CD14-positive monocyte (primary cell): ENCODE measurements around the gene SYNPO2L. TPM values are rescaled to one million over a fixed set of nuclear protein-coding genes. Genes with fewer than 3 reads are reported as not detected.
A peak's percentile ranks its signal among the peaks of the same experiment; 100 is the strongest.

ENCODE experiments used
- DNase-seq, 3 donors: peaks; one replicate each; pipeline ENCODE4 v3.0.0-alpha.2; 2011 to 2022
- H2AFZ ChIP-seq: 2 replicates; pipeline ENCODE4 v1.6.0; 2012; ENCODE audit warnings: mild to moderate bottlenecking, low read depth, low read length, inconsistent platforms; ENCODE audit not compliant: insufficient read depth, poor library complexity, severe bottlenecking
- H3K27ac ChIP-seq, 2 donors: 1 replicate in 1 of 2; 2 replicates in 1 of 2; pipeline ENCODE4 v1.5.1; 2012 to 2013; ENCODE audit warnings: low read length in 2 of 2, control low read depth in 1 of 2, inconsistent platforms in 1 of 2, low read depth in 1 of 2, mild to moderate bottlenecking in 1 of 2
- H3K27me3 ChIP-seq, 2 donors: one replicate each; pipeline versions ENCODE4 v1.6.0 to v1.6.1; 2011 to 2013; ENCODE audit warnings: low read length in 2 of 2; ENCODE audit not compliant: control insufficient read depth in 2 of 2, insufficient read depth in 2 of 2
- H3K36me3 ChIP-seq, 2 donors: replicated peaks in 1 of 2; 1 replicate in 1 of 2; 2 replicates in 1 of 2; pipeline versions ENCODE4 v1.5.1 to v1.6.1; 2012 to 2013; ENCODE audit warnings: low read length in 2 of 2, control low read depth in 1 of 2, inconsistent platforms in 1 of 2, mild to moderate bottlenecking in 1 of 2; ENCODE audit not compliant: insufficient read depth in 2 of 2, control insufficient read depth in 1 of 2
- H3K4me1 ChIP-seq, 2 donors: 1 replicate in 1 of 2; 2 replicates in 1 of 2; pipeline versions ENCODE4 v1.5.1 to v1.6.1; 2012 to 2013; ENCODE audit warnings: low read length in 2 of 2, control low read depth in 1 of 2, inconsistent platforms in 1 of 2, mild to moderate bottlenecking in 1 of 2, moderate library complexity in 1 of 2; ENCODE audit not compliant: insufficient read depth in 2 of 2, control insufficient read depth in 1 of 2
- H3K4me2 ChIP-seq: replicated peaks from 2 replicates; pipeline ENCODE3; 2012; ENCODE audit warnings: low read length, moderate library complexity, mild to moderate bottlenecking; ENCODE audit not compliant: poor library complexity, severe bottlenecking; ENCODE audit errors: extremely low read depth
- H3K4me3 ChIP-seq, 3 experiments: fragments of 200-600 bp in 1 of 3; sonication (generic) in 1 of 3; replicated peaks in 1 of 3; 1 replicate in 2 of 3; 2 replicates in 1 of 3; pipeline ENCODE4 v1.5.1; 2011 to 2013; ENCODE audit warnings: low read length in 3 of 3, mild to moderate bottlenecking in 3 of 3, control low read depth in 2 of 3, low read depth in 2 of 3, inconsistent platforms in 1 of 3, moderate library complexity in 1 of 3
- H3K79me2 ChIP-seq: 2 replicates; pipeline ENCODE4 v1.6.0; 2012; ENCODE audit warnings: mild to moderate bottlenecking, control low read depth, inconsistent platforms, low read length, moderate library complexity; ENCODE audit not compliant: insufficient read depth
- H3K9ac ChIP-seq: 2 replicates; pipeline ENCODE4 v1.6.0; 2017; ENCODE audit warnings: low read length, mild to moderate bottlenecking; ENCODE audit not compliant: insufficient read depth, poor library complexity, severe bottlenecking
- H3K9me3 ChIP-seq, 2 donors: replicated peaks in 1 of 2; 1 replicate in 1 of 2; 2 replicates in 1 of 2; pipeline versions ENCODE4 v1.5.1 to v1.6.1; 2012 to 2013; ENCODE audit warnings: low read length in 2 of 2, control low read depth in 1 of 2; ENCODE audit not compliant: control insufficient read depth in 1 of 2, insufficient read depth in 1 of 2
- H4K20me1 ChIP-seq: 2 replicates; pipeline ENCODE4 v1.6.0; 2012; ENCODE audit warnings: mild to moderate bottlenecking, low read length, control low read depth, moderate library complexity; ENCODE audit not compliant: insufficient read depth
- H3K27ac Mint-ChIP-seq, 7 donors: one replicate each; pipeline ENCODE4 v1.8.0; 2020; ENCODE audit warnings: mild to moderate bottlenecking in 7 of 7, mixed read lengths in 7 of 7, moderate library complexity in 6 of 7, inconsistent platforms in 2 of 7
- H3K27me3 Mint-ChIP-seq, 3 donors: one replicate each; pipeline ENCODE4 v1.8.0; 2021 to 2022; ENCODE audit warnings: low read depth in 3 of 3, mild to moderate bottlenecking in 3 of 3, mixed read lengths in 3 of 3, moderate library complexity in 3 of 3, inconsistent platforms in 1 of 3
- H3K36me3 Mint-ChIP-seq, 2 donors: one replicate each; pipeline ENCODE4 v1.8.0; 2020; ENCODE audit warnings: mixed read lengths in 2 of 2, inconsistent platforms in 1 of 2, mild to moderate bottlenecking in 1 of 2
- H3K4me1 Mint-ChIP-seq: one replicate; pipeline ENCODE4 v1.8.0; 2020; ENCODE audit warnings: mild to moderate bottlenecking, mixed read lengths
- H3K4me3 Mint-ChIP-seq, 2 donors: one replicate each; pipeline ENCODE4 v1.8.0; 2020; ENCODE audit warnings: mild to moderate bottlenecking in 2 of 2, mixed read lengths in 2 of 2, moderate library complexity in 1 of 2
- H3K9me3 Mint-ChIP-seq, 7 donors: one replicate each; pipeline ENCODE4 v1.8.0; 2020 to 2022; ENCODE audit warnings: mixed read lengths in 7 of 7, mild to moderate bottlenecking in 6 of 7, moderate library complexity in 6 of 7, inconsistent platforms in 2 of 7
- CTCF ChIP-seq: fragments of 200-600 bp; IDR thresholded peaks from one replicate; pipeline ENCODE4 v1.8.0; 2022; ENCODE audit warnings: antibody characterized with exemption, mild to moderate bottlenecking
- WGBS: methylation state at CpG from one replicate; pipeline ENCODE4 v1.1.5; 2013; ENCODE audit warnings: missing lambda C conversion rate; ENCODE audit not compliant: insufficient coverage; 5-methylcytosine and 5-hydroxymethylcytosine counted together
- intact Hi-C, 2 donors: fragments of 100-400 bp; cut with micrococcal nuclease; formaldehyde crosslinking; loops; one replicate each; pipeline versions ENCODE4 v1.15.0 to v1.15.1; 2023
- polyA plus RNA-seq, 3 donors: library from polyadenylated mRNA; depleted of rRNA in 1 of 3; unstranded in 2 of 3; stranded (reverse) in 1 of 3; fragments of 300-500 nt in 2 of 3; fragments of >200 nt in 1 of 3; fragmentation: Illumina TruSeq in 2 of 3; gene quantifications; 1 replicate in 2 of 3; 2 replicates in 1 of 3; pipeline ENCODE4 v1.2.3, GENCODE V29; 2012 to 2021

SYNPO2L gene
- polyA plus RNA-seq, 3 donors = not detected

GRCh38 chr10:73614720-73615119 lies 41.1 kb downstream of the SYNPO2L start:
- H3K4me3 Mint-ChIP-seq = no peak overlapping the region
- Histone ChIP-seq H3K27ac (no peak overlapping the region), H3K79me2 (no peaks in the 10 kb centered on the region), H3K36me3 (no peaks in the 10 kb centered on the region), H3K9ac (no peak overlapping the region), H4K20me1 (no peaks in the 10 kb centered on the region), H2AFZ (no peak overlapping the region), H3K4me1 (no peaks in the 10 kb centered on the region), H3K4me3 (no peak overlapping the region), H3K9me3 (no peaks in the 10 kb centered on the region), H3K4me2 (no peak overlapping the region), H3K27me3 (no peaks in the 10 kb centered on the region)
- peaks cover 0 to 1% (median 0%) of the 10 kb centered on the region in 7 donors for H3K9me3 Mint-ChIP-seq
- H3K36me3 Mint-ChIP-seq = no peaks in the 10 kb centered on the region
- H3K27ac Mint-ChIP-seq = peak overlapping the region in 1 of 7 donors; percentile 18
- 100% methylated on average over 1 of the region's 3 CpGs for WGBS
- peaks cover 0 to 3% (median 0%) of the 10 kb centered on the region in 3 donors for H3K27me3 Mint-ChIP-seq
- no peak for DNase-seq
- no peaks in the 10 kb centered on the region for H3K4me1 Mint-ChIP-seq
- intact Hi-C loops = no loop called here
- TF ChIP-seq CTCF = no peak

DNA sequence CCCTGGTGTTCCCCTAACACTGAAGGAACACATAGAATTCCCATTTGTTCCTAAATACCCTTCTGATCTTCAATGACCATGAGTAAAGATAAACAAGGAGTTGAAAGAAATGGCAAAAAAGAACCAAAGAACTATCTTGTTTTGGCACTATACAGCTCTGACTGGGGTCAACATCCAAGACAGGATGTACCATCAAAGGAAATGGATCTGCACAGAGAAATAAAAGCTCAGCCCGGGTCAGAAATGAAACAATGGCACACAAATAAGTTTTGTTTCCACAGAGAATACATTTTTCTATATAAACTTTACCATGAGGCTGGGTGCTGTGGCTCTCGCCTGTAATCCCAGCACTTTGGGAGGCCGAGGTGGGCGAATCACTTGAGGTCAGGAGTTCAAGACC lies 46.7 kb downstream of the SYNPO2L start:
- H3K27me3 ChIP-seq = no peaks in the 10 kb centered on the region
- Mint-ChIP-seq H3K4me3 (no peak overlapping the region), H3K36me3 (no peaks in the 10 kb centered on the region), H3K4me1 (no peaks in the 10 kb centered on the region), H3K27ac (peak overlapping the region in 1 of 7 donors; percentile 18), H3K9me3 (peaks cover 0 to 1% (median 0%) of the 10 kb centered on the region in 7 donors), H3K27me3 (no peaks in the 10 kb centered on the region)
- no peaks in the 10 kb centered on the region for H4K20me1 ChIP-seq
- H3K4me1 ChIP-seq = no peaks in the 10 kb centered on the region
- WGBS = 100% methylated on average over 1 of the region's 4 CpGs
- H3K27ac ChIP-seq = no peak overlapping the region
- H3K4me2 ChIP-seq = no peak overlapping the region
- intact Hi-C loops = no loop called here
- H3K9me3 ChIP-seq = no peaks in the 10 kb centered on the region
- no peaks in the 10 kb centered on the region for H3K36me3 ChIP-seq
- no peak for TF ChIP-seq CTCF
- H3K4me3 ChIP-seq = no peak overlapping the region
- no peak overlapping the region for H3K9ac ChIP-seq
- no peaks in the 10 kb centered on the region for H3K79me2 ChIP-seq
- no peak overlapping the region for H2AFZ ChIP-seq
- DNase-seq = no peak
